Osteocyte (in vitro differentiated cells): ENCODE data around the gene ATG5. TPM values are rescaled to one million over a fixed set of nuclear protein-coding genes. Genes with fewer than 3 reads are reported as not detected.
A peak's percentile ranks its signal among the peaks of the same experiment; 100 is the strongest.

Experiments used
- DNase-seq: peaks from one replicate; pipeline ENCODE4 v3.0.0; 2021; ENCODE audit warnings: mixed read lengths; ENCODE audit not compliant: unreplicated experiment; ENCODE audit errors: extremely low spot score
- H3K27ac Mint-ChIP-seq: one replicate; pipeline ENCODE4 v1.8.0; 2021; ENCODE audit warnings: mild to moderate bottlenecking, mixed read lengths; ENCODE audit not compliant: unreplicated experiment
- H3K27me3 Mint-ChIP-seq: one replicate; pipeline ENCODE4 v1.8.0; 2021; ENCODE audit warnings: mixed read lengths; ENCODE audit not compliant: unreplicated experiment
- H3K36me3 Mint-ChIP-seq: one replicate; pipeline ENCODE4 v1.8.0; 2021; ENCODE audit warnings: mixed read lengths; ENCODE audit not compliant: unreplicated experiment
- H3K4me1 Mint-ChIP-seq: one replicate; pipeline ENCODE4 v1.8.0; 2021; ENCODE audit warnings: mixed read lengths; ENCODE audit not compliant: unreplicated experiment
- H3K4me3 Mint-ChIP-seq: one replicate; pipeline ENCODE4 v1.8.0; 2021; ENCODE audit warnings: mild to moderate bottlenecking, moderate library complexity, mixed read lengths; ENCODE audit not compliant: unreplicated experiment
- H3K9me3 Mint-ChIP-seq: one replicate; pipeline ENCODE4 v1.8.0; 2021; ENCODE audit warnings: mixed read lengths; ENCODE audit not compliant: unreplicated experiment
- long read RNA-seq: library from polyadenylated mRNA; unstranded; transcript quantifications from one replicate; pipeline ENCODE4 v2.0.0, GENCODE V29; 2021
- total RNA-seq: library from RNA; stranded (reverse); gene quantifications from 2 replicates; pipeline ENCODE4 v1.2.1, GENCODE V29; 2021
- TF ChIP-seq, protein P1 (sequence below): fragments of 200-600 bp; sonication (generic); IDR thresholded peaks from 2 replicates; pipeline ENCODE4 v1.5.0; 2021; ENCODE audit warnings: antibody characterized with exemption, mild to moderate bottlenecking, moderate library complexity

ATG5 gene
- total RNA-seq, result 25.3 and 26.0 TPM in 2 replicates
- long read RNA-seq, transcript ATG5-208 (7 exons, 3,035 nt), result minor isoform, 37 of 339 reads
- long read RNA-seq, transcript ATG5-204 (8 exons, 3,216 nt), result major isoform, 264 of 339 reads
- long read RNA-seq, partial matches to known transcripts, result 8 of 339 reads
- long read RNA-seq, other reads (novel, unspliced or antisense), result 29 of 339 reads

DNA sequence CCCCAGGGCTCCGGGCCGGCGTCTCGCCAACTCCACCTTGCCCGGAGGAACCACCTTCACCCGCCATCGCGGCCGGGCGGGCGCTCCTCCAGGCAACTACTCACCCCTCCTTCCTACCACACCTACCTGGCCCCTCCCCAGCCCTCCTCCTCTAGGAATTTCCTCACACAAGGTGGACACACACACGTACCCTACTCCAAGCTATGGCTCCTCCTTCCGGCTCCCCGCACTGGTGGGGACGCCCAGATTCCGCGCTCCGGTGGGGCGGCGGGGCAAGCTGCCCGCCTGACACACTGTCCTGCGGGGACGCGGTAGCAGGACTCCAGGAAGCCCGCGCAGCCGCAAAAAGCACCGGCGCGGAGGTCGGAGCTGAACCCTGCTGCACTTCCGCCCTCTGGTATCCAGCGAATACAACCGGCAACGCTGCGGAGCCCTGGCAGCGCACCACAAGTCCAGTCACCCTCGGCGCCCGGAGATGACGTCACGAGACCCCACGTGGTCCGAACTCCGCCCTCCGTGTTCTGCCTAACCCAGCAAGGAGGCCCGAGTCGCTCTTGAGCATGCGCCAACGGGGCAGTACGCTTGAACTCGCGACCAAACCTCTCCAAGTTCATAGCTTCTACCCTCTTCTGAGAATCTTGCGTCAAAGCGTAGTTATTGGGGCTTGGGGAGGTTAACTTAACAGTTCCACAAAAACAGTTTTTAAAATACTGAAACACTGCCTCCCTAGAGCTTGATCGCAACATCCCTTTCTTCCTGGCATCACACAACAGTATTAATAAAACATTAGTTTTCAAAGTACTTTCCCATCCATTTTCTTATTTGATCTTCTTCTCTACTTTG lies at the start of gene ATG5:
ATG5 (minus strand) TSS at position 425 of the 843 bp plus-strand sequence. CDS start 9,552 bp downstream, outside the sequence.
- Mint-ChIP-seq H3K27ac (peak within 1 kb of the TSS; percentile 98), H3K36me3 (no peaks in the 10 kb centered on the region), H3K9me3 (no peaks in the 10 kb centered on the region), H3K27me3 (peaks cover 28% of the 10 kb centered on the region), H3K4me3 (peak within 1 kb of the TSS; percentile 100), H3K4me1 (peaks cover 24% of the 10 kb centered on the region)
- peak; percentile 99 for DNase-seq
- TF ChIP-seq, protein P1, sequence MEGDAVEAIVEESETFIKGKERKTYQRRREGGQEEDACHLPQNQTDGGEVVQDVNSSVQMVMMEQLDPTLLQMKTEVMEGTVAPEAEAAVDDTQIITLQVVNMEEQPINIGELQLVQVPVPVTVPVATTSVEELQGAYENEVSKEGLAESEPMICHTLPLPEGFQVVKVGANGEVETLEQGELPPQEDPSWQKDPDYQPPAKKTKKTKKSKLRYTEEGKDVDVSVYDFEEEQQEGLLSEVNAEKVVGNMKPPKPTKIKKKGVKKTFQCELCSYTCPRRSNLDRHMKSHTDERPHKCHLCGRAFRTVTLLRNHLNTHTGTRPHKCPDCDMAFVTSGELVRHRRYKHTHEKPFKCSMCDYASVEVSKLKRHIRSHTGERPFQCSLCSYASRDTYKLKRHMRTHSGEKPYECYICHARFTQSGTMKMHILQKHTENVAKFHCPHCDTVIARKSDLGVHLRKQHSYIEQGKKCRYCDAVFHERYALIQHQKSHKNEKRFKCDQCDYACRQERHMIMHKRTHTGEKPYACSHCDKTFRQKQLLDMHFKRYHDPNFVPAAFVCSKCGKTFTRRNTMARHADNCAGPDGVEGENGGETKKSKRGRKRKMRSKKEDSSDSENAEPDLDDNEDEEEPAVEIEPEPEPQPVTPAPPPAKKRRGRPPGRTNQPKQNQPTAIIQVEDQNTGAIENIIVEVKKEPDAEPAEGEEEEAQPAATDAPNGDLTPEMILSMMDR, result no peak

DNA sequence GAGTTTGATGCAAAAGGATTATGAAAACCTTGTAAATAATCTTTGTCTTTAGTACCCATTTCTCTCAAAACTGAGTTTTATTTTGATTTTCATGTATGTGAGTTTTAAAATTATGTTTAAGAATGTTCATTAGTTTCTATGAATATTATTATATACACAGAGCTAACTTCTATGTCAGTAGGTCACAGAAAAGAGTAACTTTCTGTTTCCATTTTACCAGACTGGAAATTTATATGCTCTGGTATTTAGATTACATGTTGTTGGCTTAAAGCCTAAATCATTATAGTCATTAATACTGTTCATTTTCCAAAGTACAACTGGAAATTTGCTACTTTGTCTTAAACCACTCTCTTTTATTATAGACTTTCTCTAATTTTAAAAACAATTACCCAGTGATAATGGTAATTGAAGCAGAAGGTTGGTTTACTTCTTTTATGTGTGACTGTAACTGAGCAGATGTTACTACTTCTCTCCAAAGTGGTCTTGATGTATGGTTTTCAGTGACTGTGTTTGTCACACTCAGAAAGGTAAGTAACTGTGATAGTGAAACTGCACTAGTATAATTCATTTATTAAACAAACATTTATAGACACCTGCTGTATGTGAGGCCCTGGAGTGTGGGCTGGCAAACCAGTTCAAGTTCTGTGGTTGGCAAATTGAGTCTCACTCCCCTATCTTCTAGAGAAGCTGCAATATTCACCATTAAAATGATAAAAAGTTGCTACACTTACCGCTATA lies 48.1 kb upstream of the ATG5 start:
- Mint-ChIP-seq H3K27ac (no peak overlapping the region), H3K4me1 (no peaks in the 10 kb centered on the region), H3K9me3 (no peaks in the 10 kb centered on the region), H3K4me3 (no peak overlapping the region), H3K36me3 (no peaks in the 10 kb centered on the region), H3K27me3 (peaks cover 59% of the 10 kb centered on the region)
- DNase-seq, result no peak
- TF ChIP-seq, protein P1, result no peak

DNA sequence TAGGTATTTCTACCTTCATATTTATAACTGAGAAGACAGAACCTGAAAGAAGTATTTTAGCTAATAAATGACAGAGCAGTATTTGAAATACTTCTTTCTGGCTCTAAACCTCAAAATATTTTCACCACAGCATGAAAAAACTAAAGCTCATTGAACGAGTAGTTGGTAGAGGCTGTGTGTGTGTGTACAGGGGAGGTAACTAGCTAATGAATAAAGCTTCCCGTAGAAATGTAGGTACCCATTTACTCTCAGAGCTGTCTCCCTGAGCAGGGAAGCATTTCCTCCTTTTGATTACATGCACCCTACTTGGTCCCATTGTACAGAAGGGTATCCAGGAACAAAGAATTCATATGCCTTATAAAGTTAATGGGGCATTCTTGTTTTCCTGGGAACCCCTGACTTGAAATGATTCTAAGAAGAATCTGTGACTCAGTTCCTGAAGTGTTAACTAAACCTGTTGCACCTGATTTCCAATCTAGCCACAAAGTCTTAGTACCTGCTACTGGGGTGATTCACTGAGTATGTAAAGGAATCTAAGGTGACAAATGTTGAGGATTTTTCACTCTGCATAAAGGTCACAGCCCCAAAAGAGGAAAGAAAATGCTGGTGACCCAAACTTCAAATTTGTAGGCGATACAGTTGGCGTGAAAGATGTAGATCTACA lies 47.4 kb upstream of the ATG5 start:
- H3K36me3 Mint-ChIP-seq, result no peaks in the 10 kb centered on the region
- TF ChIP-seq, protein P1, result no peak
- no peaks in the 10 kb centered on the region for H3K4me1 Mint-ChIP-seq
- H3K4me3 Mint-ChIP-seq, result no peak overlapping the region
- no peak for DNase-seq
- H3K9me3 Mint-ChIP-seq, result no peaks in the 10 kb centered on the region
- H3K27me3 Mint-ChIP-seq, result peaks cover 59% of the 10 kb centered on the region
- H3K27ac Mint-ChIP-seq, result no peak overlapping the region

DNA sequence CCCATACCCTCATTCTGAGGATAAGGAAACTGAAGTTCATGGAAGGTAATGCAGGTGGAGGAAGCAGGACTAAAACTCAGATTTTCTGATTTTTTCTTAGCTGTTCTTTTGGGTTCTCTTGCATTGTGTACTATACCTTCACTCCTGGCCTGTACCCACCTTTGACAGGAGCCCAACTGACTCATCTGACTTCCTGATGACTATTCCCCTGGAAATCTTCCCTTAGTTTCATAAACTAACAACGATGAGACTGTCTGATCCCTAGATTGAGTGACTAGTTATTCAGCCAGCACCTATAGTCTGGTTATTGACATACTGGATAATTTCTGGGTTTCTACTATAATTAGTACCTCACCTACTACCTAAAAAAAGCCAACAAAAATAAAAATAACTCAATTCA lies 45.1 kb upstream of the ATG5 start:
- Mint-ChIP-seq H3K27me3 (peaks cover 61% of the 10 kb centered on the region), H3K27ac (no peak overlapping the region), H3K4me3 (no peak overlapping the region), H3K4me1 (no peaks in the 10 kb centered on the region), H3K9me3 (no peaks in the 10 kb centered on the region), H3K36me3 (no peaks in the 10 kb centered on the region)
- DNase-seq, result no peak
- TF ChIP-seq, protein P1, result no peak
